Measurements from ENCODE around the gene IL2RA.
"Not testable (repeated sequence)": the region's sequence is repeated elsewhere in the genome, so short reads cannot be mapped to it uniquely, and the experiment has no call there.

The IL2RA gene

GRCh38 chr10:6008497-6009142 lies 53.5 kb downstream of the IL2RA start:
- TF ChIP-seq, protein P1, sequence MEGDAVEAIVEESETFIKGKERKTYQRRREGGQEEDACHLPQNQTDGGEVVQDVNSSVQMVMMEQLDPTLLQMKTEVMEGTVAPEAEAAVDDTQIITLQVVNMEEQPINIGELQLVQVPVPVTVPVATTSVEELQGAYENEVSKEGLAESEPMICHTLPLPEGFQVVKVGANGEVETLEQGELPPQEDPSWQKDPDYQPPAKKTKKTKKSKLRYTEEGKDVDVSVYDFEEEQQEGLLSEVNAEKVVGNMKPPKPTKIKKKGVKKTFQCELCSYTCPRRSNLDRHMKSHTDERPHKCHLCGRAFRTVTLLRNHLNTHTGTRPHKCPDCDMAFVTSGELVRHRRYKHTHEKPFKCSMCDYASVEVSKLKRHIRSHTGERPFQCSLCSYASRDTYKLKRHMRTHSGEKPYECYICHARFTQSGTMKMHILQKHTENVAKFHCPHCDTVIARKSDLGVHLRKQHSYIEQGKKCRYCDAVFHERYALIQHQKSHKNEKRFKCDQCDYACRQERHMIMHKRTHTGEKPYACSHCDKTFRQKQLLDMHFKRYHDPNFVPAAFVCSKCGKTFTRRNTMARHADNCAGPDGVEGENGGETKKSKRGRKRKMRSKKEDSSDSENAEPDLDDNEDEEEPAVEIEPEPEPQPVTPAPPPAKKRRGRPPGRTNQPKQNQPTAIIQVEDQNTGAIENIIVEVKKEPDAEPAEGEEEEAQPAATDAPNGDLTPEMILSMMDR (IDR thresholded peaks at IDR 0.05; ENCODE audit: borderline replicate concordance, control extremely low read depth, extremely low read depth, insufficient read depth, missing control alignments) = no peak
- in situ Hi-C loops (cut with MboI; ENCODE audit: low sequenced_read_pairs, unreplicated experiment) = no loop called here
- no peak for DNase-seq (ENCODE audit: low spot score)

DNA sequence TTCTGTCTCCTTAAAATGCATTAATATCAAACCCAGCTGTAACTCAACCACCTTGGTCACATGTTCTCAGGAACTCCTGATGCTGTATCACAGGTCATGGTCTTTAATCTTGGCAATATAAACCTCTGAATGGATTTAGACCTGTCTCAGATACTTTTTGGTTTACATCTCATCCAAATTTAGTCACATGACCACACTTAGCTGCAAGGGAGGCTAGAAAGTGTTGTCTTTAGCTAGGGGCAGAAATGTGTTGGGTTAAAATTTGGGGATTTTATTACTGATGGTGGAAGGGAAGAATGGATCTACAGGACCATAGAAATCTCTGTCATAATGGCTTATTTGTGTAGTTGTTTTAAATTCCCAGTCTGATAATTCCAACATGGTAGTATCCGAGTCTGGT lies 55.2 kb downstream of the IL2RA start:
- no peak for DNase-seq (ENCODE audit: low spot score)
- TF ChIP-seq, protein P1 (IDR thresholded peaks at IDR 0.05; ENCODE audit: borderline replicate concordance, control extremely low read depth, extremely low read depth, insufficient read depth, missing control alignments) = no peak
- in situ Hi-C loops (cut with MboI; ENCODE audit: low sequenced_read_pairs, unreplicated experiment) = no loop called here

- no peak for DNase-seq (ENCODE audit: low spot score)
- TF ChIP-seq, protein P1 (IDR thresholded peaks at IDR 0.05; ENCODE audit: borderline replicate concordance, control extremely low read depth, extremely low read depth, insufficient read depth, missing control alignments) = no peak
- in situ Hi-C loops (cut with MboI; ENCODE audit: low sequenced_read_pairs, unreplicated experiment) = no loop called here
Measured at GRCh38 chr10:6006546-6006945, 55.6 kb downstream of the IL2RA start.

DNA sequence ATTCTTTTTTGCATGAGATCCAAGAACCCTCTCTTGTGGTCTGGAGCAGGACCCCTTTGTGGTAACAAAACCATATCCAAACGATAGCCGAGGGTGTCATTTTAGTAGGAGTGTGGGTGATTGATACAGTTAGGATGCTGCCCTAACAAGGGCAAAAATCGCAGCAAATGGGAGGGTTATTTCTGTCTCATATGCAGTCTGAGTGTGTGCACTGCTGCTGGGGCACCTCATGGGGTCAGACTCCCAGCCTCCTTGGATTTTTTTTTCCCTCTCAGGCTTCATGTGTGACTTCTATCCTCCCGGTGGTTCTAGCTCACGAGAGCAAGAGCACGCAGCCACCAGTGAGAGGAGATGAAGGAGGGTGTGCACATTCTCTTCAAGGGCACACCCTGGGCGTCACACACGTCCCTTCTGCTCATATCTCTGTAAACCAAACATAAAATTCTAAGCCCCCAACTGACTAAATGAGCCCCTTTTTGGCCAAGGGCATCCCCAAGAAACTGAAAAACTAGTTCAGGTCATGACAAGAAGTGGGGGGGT lies 56.2 kb downstream of the IL2RA start:
- TF ChIP-seq, protein P1 (IDR thresholded peaks at IDR 0.05; ENCODE audit: borderline replicate concordance, control extremely low read depth, extremely low read depth, insufficient read depth, missing control alignments) = no peak
- in situ Hi-C loops (cut with MboI; ENCODE audit: low sequenced_read_pairs, unreplicated experiment) = no loop called here
- no peak for DNase-seq (ENCODE audit: low spot score)

- in situ Hi-C loops (cut with MboI; ENCODE audit: low sequenced_read_pairs, unreplicated experiment); DNase-seq (ENCODE audit: low spot score): not testable (repeated sequence)
Measured at GRCh38 chr10:6005161-6005804, 56.9 kb downstream of the IL2RA start.

- TF ChIP-seq, protein P1 (IDR thresholded peaks at IDR 0.05; ENCODE audit: borderline replicate concordance, control extremely low read depth, extremely low read depth, insufficient read depth, missing control alignments) = no peak
- no peak for DNase-seq (ENCODE audit: low spot score)
- in situ Hi-C loops (cut with MboI; ENCODE audit: low sequenced_read_pairs, unreplicated experiment) = no loop called here
Measured at GRCh38 chr10:6002809-6003510, 59.2 kb downstream of the IL2RA start.

Measured in GM13976 (cell line).